HG03460 (cell line): Measurements from ENCODE around the gene SPATA9.
A peak's percentile ranks its signal among the peaks of the same experiment; 100 is the strongest.

Experiments
- ATAC-seq: cut with Tn5 transposase; IDR thresholded peaks from one replicate; pipeline ENCODE4 v1.9.1; 2021; ENCODE audit not compliant: unreplicated experiment

The SPATA9 gene

GRCh38 chr5:95682891-95683290, at the start of gene SPATA9:
TSS of gene SPATA9 (minus strand) at chr5:95682991. CDS start at chr5:95682854, 137 bp downstream.
- no peak for ATAC-seq

GRCh38 chr5:95731571-95732554, 49.1 kb upstream of the SPATA9 start:
- ATAC-seq = peak; percentile 28

- ATAC-seq = peak; percentile 31
Measured at GRCh38 chr5:95730730-95731570, 48.2 kb upstream of the SPATA9 start, which contains the start of gene RHOBTB3. TSS of gene RHOBTB3 (plus strand) at chr5:95731336. CDS start at chr5:95731683, 347 bp downstream.

GRCh38 chr5:95730011-95730700, 47.4 kb upstream of the SPATA9 start:
- ATAC-seq = no peak

- no peak for ATAC-seq
Measured at GRCh38 chr5:95729115-95730010, 46.6 kb upstream of the SPATA9 start.

- ATAC-seq = no peak
Measured at GRCh38 chr5:95728494-95729114, 45.8 kb upstream of the SPATA9 start.

- ATAC-seq = no peak
Measured at GRCh38 chr5:95727764-95728191, 45.0 kb upstream of the SPATA9 start.

GRCh38 chr5:95726811-95727763, 44.3 kb upstream of the SPATA9 start:
- ATAC-seq = no peak

- ATAC-seq = no peak
Measured at GRCh38 chr5:95725937-95726810, 43.4 kb upstream of the SPATA9 start.

- ATAC-seq = no peak
Measured at GRCh38 chr5:95725071-95725820, 42.5 kb upstream of the SPATA9 start.

GRCh38 chr5:95723632-95724369, 41.0 kb upstream of the SPATA9 start:
- no peak for ATAC-seq

- no peak for ATAC-seq
Measured at GRCh38 chr5:95721582-95722295, 38.9 kb upstream of the SPATA9 start.

GRCh38 chr5:95720094-95720786, 37.4 kb upstream of the SPATA9 start:
- no peak for ATAC-seq

- peak; percentile 12 for ATAC-seq
Measured at GRCh38 chr5:95718738-95719137, 35.9 kb upstream of the SPATA9 start.

- peak; percentile 94 for ATAC-seq
Measured at GRCh38 chr5:95718203-95718602, 35.4 kb upstream of the SPATA9 start.
